ENCODE measurements around the gene FAM98C. TPM values are rescaled to one million over a fixed set of nuclear protein-coding genes. Genes with fewer than 3 reads are reported as not detected.
A peak's percentile ranks its signal among the peaks of the same experiment; 100 is the strongest.
"Not testable (repeated sequence)": the region's sequence is repeated elsewhere in the genome, so short reads cannot be mapped to it uniquely, and the experiment has no call there.

FAM98C gene
- total RNA-seq, 1 donor from 2014 or later = 25.2 TPM

- Mint-ChIP-seq H3K27ac (no peak within 1 kb of the TSS), H3K4me1 (ENCODE audit: unreplicated experiment) (peaks cover 4% of the 10 kb centered on the region), H3K4me3 (no peak within 1 kb of the TSS), H3K9me3 (no peaks in the 10 kb centered on the region), H3K27me3 (peaks cover 17% of the 10 kb centered on the region), H3K36me3 (no peaks in the 10 kb centered on the region)
- TF ChIP-seq CTCF (conservative IDR thresholded peaks at IDR 0.05) = no peak
- no peak for DNase-seq (ENCODE audit: extremely low spot score, unreplicated experiment)
These were observed 23.0 kb downstream of the FAM98C start, which contains the start of gene RASGRP4 for GRCh38 chr19:38425810-38426466. TSS of gene RASGRP4 (minus strand) at chr19:38426219. CDS start at chr19:38426091, 128 bp downstream.

- not testable (repeated sequence) for H3K4me3 Mint-ChIP-seq; H3K36me3 Mint-ChIP-seq; H3K9me3 Mint-ChIP-seq; H3K27ac Mint-ChIP-seq; H3K4me1 Mint-ChIP-seq (ENCODE audit: unreplicated experiment); DNase-seq (ENCODE audit: extremely low spot score, unreplicated experiment)
- peaks cover 17% of the 10 kb centered on the region for H3K27me3 Mint-ChIP-seq
These were observed 24.3 kb downstream of the FAM98C start for GRCh38 chr19:38427035-38427677.

GRCh38 chr19:38429055-38429810, 26.3 kb downstream of the FAM98C start:
- peaks cover 10% of the 10 kb centered on the region for H3K4me1 Mint-ChIP-seq (ENCODE audit: unreplicated experiment)
- H3K36me3 Mint-ChIP-seq = no peaks in the 10 kb centered on the region
- peaks cover 21% of the 10 kb centered on the region for H3K27me3 Mint-ChIP-seq
- no peak for TF ChIP-seq CTCF (conservative IDR thresholded peaks at IDR 0.05)
- no peaks in the 10 kb centered on the region for H3K9me3 Mint-ChIP-seq
- H3K27ac Mint-ChIP-seq = no peak overlapping the region
- no peak overlapping the region for H3K4me3 Mint-ChIP-seq
- no peak for DNase-seq (ENCODE audit: extremely low spot score, unreplicated experiment)

- H3K27ac Mint-ChIP-seq = no peak overlapping the region
- no peak for TF ChIP-seq CTCF (conservative IDR thresholded peaks at IDR 0.05)
- no peak overlapping the region for H3K4me3 Mint-ChIP-seq
- no peak for DNase-seq (ENCODE audit: extremely low spot score, unreplicated experiment)
- no peaks in the 10 kb centered on the region for H3K36me3 Mint-ChIP-seq
- peaks cover 13% of the 10 kb centered on the region for H3K4me1 Mint-ChIP-seq (ENCODE audit: unreplicated experiment)
- H3K9me3 Mint-ChIP-seq = no peaks in the 10 kb centered on the region
- peaks cover 24% of the 10 kb centered on the region for H3K27me3 Mint-ChIP-seq
These were observed 26.9 kb downstream of the FAM98C start for GRCh38 chr19:38429811-38430156.

GRCh38 chr19:38430931-38431330, 28.0 kb downstream of the FAM98C start:
- peaks cover 24% of the 10 kb centered on the region for H3K27me3 Mint-ChIP-seq
- H3K27ac Mint-ChIP-seq = no peak overlapping the region
- DNase-seq (ENCODE audit: extremely low spot score, unreplicated experiment) = no peak
- H3K9me3 Mint-ChIP-seq = no peaks in the 10 kb centered on the region
- H3K4me3 Mint-ChIP-seq = no peak overlapping the region
- no peak for TF ChIP-seq CTCF (conservative IDR thresholded peaks at IDR 0.05)
- peaks cover 13% of the 10 kb centered on the region for H3K4me1 Mint-ChIP-seq (ENCODE audit: unreplicated experiment)
- H3K36me3 Mint-ChIP-seq = no peaks in the 10 kb centered on the region

GRCh38 chr19:38433268-38433733, 30.4 kb downstream of the FAM98C start, which contains the start of gene RYR1:
TSS of gene RYR1 (plus strand) at chr19:38433691. CDS start at chr19:38433830, 139 bp downstream.
- Mint-ChIP-seq H3K27me3 (peaks cover 15% of the 10 kb centered on the region), H3K27ac (no peak within 1 kb of the TSS), H3K4me1 (ENCODE audit: unreplicated experiment) (peaks cover 9% of the 10 kb centered on the region), H3K9me3 (no peaks in the 10 kb centered on the region), H3K4me3 (peak within 1 kb of the TSS; percentile 75), H3K36me3 (no peaks in the 10 kb centered on the region)
- no peak for TF ChIP-seq CTCF (conservative IDR thresholded peaks at IDR 0.05)
- no peak for DNase-seq (ENCODE audit: extremely low spot score, unreplicated experiment)
